Stomach smooth muscle (tissue), 2 donors: ENCODE measurements around the gene PREX1.

Experiments used
- H3K27ac ChIP-seq: one replicate; pipeline ENCODE4 v1.7.0; 2013; ENCODE audit warnings: mild to moderate bottlenecking, low read length, inconsistent platforms
- H3K27me3 ChIP-seq, 2 donors: one replicate each; pipeline ENCODE4 v1.7.0; 2013; ENCODE audit warnings: low read length in 2 of 2; ENCODE audit not compliant: insufficient read depth in 2 of 2, control insufficient read depth in 1 of 2
- H3K36me3 ChIP-seq, 2 donors: one replicate each; pipeline ENCODE4 v1.7.0; 2013; ENCODE audit warnings: low read length in 2 of 2; ENCODE audit not compliant: control insufficient read depth in 2 of 2, insufficient read depth in 2 of 2
- H3K4me1 ChIP-seq: one replicate; pipeline ENCODE4 v1.7.0; 2013; ENCODE audit warnings: low read length; ENCODE audit not compliant: control insufficient read depth, insufficient read depth
- H3K4me3 ChIP-seq, 2 donors: one replicate each; pipeline ENCODE4 v1.7.0; 2013; ENCODE audit warnings: low read length in 2 of 2
- H3K9ac ChIP-seq, 2 donors: one replicate each; pipeline ENCODE4 v1.7.0; 2013; ENCODE audit warnings: low read length in 2 of 2, mild to moderate bottlenecking in 1 of 2
- H3K9me3 ChIP-seq, 2 donors: one replicate each; pipeline ENCODE4 v1.7.0; 2013; ENCODE audit warnings: low read length in 2 of 2; ENCODE audit not compliant: control insufficient read depth in 2 of 2
- donor health status: healthy.
- donor health status: Pancreatic carcinoma.

PREX1 gene

GRCh38 chr20:48825566-48825920 lies 2.3 kb downstream of the PREX1 start:
- Histone ChIP-seq H3K4me1 (peaks cover 15% of the 10 kb centered on the region), H3K27ac (no peak overlapping the region), H3K36me3 (no peaks in the 10 kb centered on the region), H3K9me3 (no peaks in the 10 kb centered on the region), H3K27me3 (peaks cover 18 to 24% of the 10 kb centered on the region in 2 donors), H3K9ac (no peak overlapping the region), H3K4me3 (no peak overlapping the region)

- H3K27ac ChIP-seq = no peak overlapping the region
- H3K27me3 ChIP-seq = peaks cover 19 to 22% of the 10 kb centered on the region in 2 donors
- peaks cover 17% of the 10 kb centered on the region for H3K4me1 ChIP-seq
- H3K4me3 ChIP-seq = no peak overlapping the region
- H3K9ac ChIP-seq = no peak overlapping the region
- H3K36me3 ChIP-seq = no peaks in the 10 kb centered on the region
- H3K9me3 ChIP-seq = no peaks in the 10 kb centered on the region
These were observed 2.8 kb downstream of the PREX1 start for GRCh38 chr20:48824830-48825565.

GRCh38 chr20:48823960-48824498 lies 3.8 kb downstream of the PREX1 start:
- Histone ChIP-seq H3K4me3 (no peak overlapping the region), H3K27me3 (peaks cover 19 to 20% of the 10 kb centered on the region in 2 donors), H3K36me3 (no peaks in the 10 kb centered on the region), H3K9ac (no peak overlapping the region), H3K27ac (no peak overlapping the region), H3K4me1 (peaks cover 17% of the 10 kb centered on the region), H3K9me3 (no peaks in the 10 kb centered on the region)

- Histone ChIP-seq H3K4me3 (no peak overlapping the region), H3K27ac (no peak overlapping the region), H3K9me3 (no peaks in the 10 kb centered on the region), H3K4me1 (peaks cover 12% of the 10 kb centered on the region), H3K27me3 (peaks cover 17 to 19% of the 10 kb centered on the region in 2 donors), H3K9ac (no peak overlapping the region), H3K36me3 (no peaks in the 10 kb centered on the region)
These were observed 4.3 kb downstream of the PREX1 start for GRCh38 chr20:48823476-48823875.

- Histone ChIP-seq H3K27me3 (peaks cover 12 to 19% of the 10 kb centered on the region in 2 donors), H3K9me3 (no peaks in the 10 kb centered on the region), H3K27ac (no peak overlapping the region), H3K9ac (no peak overlapping the region), H3K36me3 (no peaks in the 10 kb centered on the region), H3K4me1 (peaks cover 8% of the 10 kb centered on the region), H3K4me3 (no peak overlapping the region)
These were observed 4.9 kb downstream of the PREX1 start for GRCh38 chr20:48822879-48823385.

- no peaks in the 10 kb centered on the region for H3K9me3 ChIP-seq
- H3K27ac ChIP-seq = no peak overlapping the region
- peaks cover 8% of the 10 kb centered on the region for H3K4me1 ChIP-seq
- no peaks in the 10 kb centered on the region for H3K36me3 ChIP-seq
- H3K27me3 ChIP-seq = peaks cover 12 to 16% of the 10 kb centered on the region in 2 donors
- no peak overlapping the region for H3K9ac ChIP-seq
- H3K4me3 ChIP-seq = no peak overlapping the region
These were observed 5.6 kb downstream of the PREX1 start for GRCh38 chr20:48822178-48822577.

- Histone ChIP-seq H3K4me1 (peaks cover 8% of the 10 kb centered on the region), H3K4me3 (no peak overlapping the region), H3K27me3 (peaks cover 9 to 15% of the 10 kb centered on the region in 2 donors), H3K27ac (no peak overlapping the region), H3K36me3 (no peaks in the 10 kb centered on the region), H3K9ac (no peak overlapping the region), H3K9me3 (peaks cover 0 to 2% of the 10 kb centered on the region in 2 donors)
These were observed 6.4 kb downstream of the PREX1 start for GRCh38 chr20:48821261-48821920.

GRCh38 chr20:48820649-48820973 lies 7.2 kb downstream of the PREX1 start:
- H3K4me1 ChIP-seq = peaks cover 8% of the 10 kb centered on the region
- no peaks in the 10 kb centered on the region for H3K36me3 ChIP-seq
- H3K27me3 ChIP-seq = peaks cover 3 to 15% of the 10 kb centered on the region in 2 donors
- no peak overlapping the region for H3K9ac ChIP-seq
- H3K9me3 ChIP-seq = peaks cover 0 to 4% of the 10 kb centered on the region in 2 donors
- no peak overlapping the region for H3K4me3 ChIP-seq
- H3K27ac ChIP-seq = no peak overlapping the region

- Histone ChIP-seq H3K27ac (no peak overlapping the region), H3K9me3 (peaks cover 0 to 4% of the 10 kb centered on the region in 2 donors), H3K27me3 (peaks cover 3 to 13% of the 10 kb centered on the region in 2 donors), H3K36me3 (no peaks in the 10 kb centered on the region), H3K9ac (no peak overlapping the region), H3K4me3 (no peak overlapping the region), H3K4me1 (peaks cover 8% of the 10 kb centered on the region)
These were observed 7.8 kb downstream of the PREX1 start for GRCh38 chr20:48819821-48820648.

GRCh38 chr20:48819089-48819488 lies 8.7 kb downstream of the PREX1 start:
- Histone ChIP-seq H3K4me3 (no peak overlapping the region), H3K27ac (no peak overlapping the region)

More at GRCh38 chr20:48819089-48819488, 8.7 kb downstream of the PREX1 start:
- Histone ChIP-seq H3K4me1 (peaks cover 3% of the 10 kb centered on the region), H3K27me3 (peaks cover 3 to 10% of the 10 kb centered on the region in 2 donors), H3K9me3 (peaks cover 0 to 4% of the 10 kb centered on the region in 2 donors), H3K9ac (no peak overlapping the region), H3K36me3 (no peaks in the 10 kb centered on the region)
